NCI-H2107 (cell line): ENCODE data around the gene USP21.
"Not testable (repeated sequence)": the region's sequence is repeated elsewhere in the genome, so short reads cannot be mapped to it uniquely, and the experiment has no call there.

Experiments
- DNase-seq: peaks from one replicate; lab custom pipeline; 2025; lab: John Stamatoyannopoulos, UW

Gene USP21

GRCh38 chr1:161159087-161159912, at the start of gene USP21:
USP21 (plus strand) TSS chr1:161159500; CDS start chr1:161160641, 1,141 bp downstream.
- peak; percentile 85 for DNase-seq

GRCh38 chr1:161111117-161111516, 48.2 kb upstream of the USP21 start:
- DNase-seq, result no peak

- no peak for DNase-seq
These were observed 47.8 kb upstream of the USP21 start for GRCh38 chr1:161111527-161111926.

GRCh38 chr1:161113915-161114314, 45.4 kb upstream of the USP21 start:
- no peak for DNase-seq

- DNase-seq, result no peak
These were observed 44.7 kb upstream of the USP21 start for GRCh38 chr1:161114556-161114955.

GRCh38 chr1:161115132-161115711, 44.1 kb upstream of the USP21 start:
- DNase-seq, result no peak

- DNase-seq, result not testable (repeated sequence)
These were observed 43.3 kb upstream of the USP21 start for GRCh38 chr1:161115961-161116360.

GRCh38 chr1:161117759-161118581, 41.3 kb upstream of the USP21 start, which contains the start of the genes NIT1 and PFDN2:
NIT1 (plus strand) TSS chr1:161118105; CDS start chr1:161118177, 72 bp downstream.
PFDN2 (minus strand) TSS chr1:161118037; CDS start chr1:161118026, 11 bp downstream.
- DNase-seq, result peak; percentile 71

- no peak for DNase-seq
These were observed 40.0 kb upstream of the USP21 start for GRCh38 chr1:161119092-161119903.

GRCh38 chr1:161121042-161121650, 38.2 kb upstream of the USP21 start:
- no peak for DNase-seq

GRCh38 chr1:161121834-161122233, 37.5 kb upstream of the USP21 start:
- DNase-seq, result no peak

GRCh38 chr1:161122967-161123366, 36.3 kb upstream of the USP21 start:
- no peak for DNase-seq

- no peak for DNase-seq
These were observed 31.7 kb upstream of the USP21 start for GRCh38 chr1:161127649-161128048.

- DNase-seq, result no peak
These were observed 30.5 kb upstream of the USP21 start for GRCh38 chr1:161128591-161129420.

GRCh38 chr1:161130266-161130665, 29.0 kb upstream of the USP21 start:
- DNase-seq, result no peak

- no peak for DNase-seq
These were observed 27.5 kb upstream of the USP21 start for GRCh38 chr1:161131523-161132409.

GRCh38 chr1:161132410-161133219, 26.7 kb upstream of the USP21 start, which contains the start of gene DEDD:
DEDD (minus strand) TSS chr1:161132667; CDS start chr1:161124462, 8,205 bp downstream.
- peak; percentile 93 for DNase-seq

GRCh38 chr1:161133220-161133740, 26.0 kb upstream of the USP21 start:
- no peak for DNase-seq
